Chondrocyte (in vitro differentiated cells): ENCODE data around the gene CELA3B. TPM values are rescaled to one million over a fixed set of nuclear protein-coding genes. Genes with fewer than 3 reads are reported as not detected.

Experiments
- DNase-seq: peaks from one replicate; pipeline ENCODE4 v3.0.0; 2021; ENCODE audit warnings: mixed read lengths, low spot score
- H3K27ac Mint-ChIP-seq: one replicate; pipeline ENCODE4 v1.8.0; 2021; ENCODE audit warnings: mild to moderate bottlenecking, moderate library complexity, mixed read lengths; ENCODE audit not compliant: unreplicated experiment
- H3K27me3 Mint-ChIP-seq: 2 replicates; pipeline ENCODE4 v1.8.0; 2021; ENCODE audit warnings: low read depth, mixed read lengths
- H3K36me3 Mint-ChIP-seq: 2 replicates; pipeline ENCODE4 v1.8.0; 2021; ENCODE audit warnings: low read depth, mixed read lengths
- H3K4me1 Mint-ChIP-seq: 2 replicates; pipeline ENCODE4 v1.8.0; 2021; ENCODE audit warnings: low read depth, mild to moderate bottlenecking, mixed read lengths
- H3K4me3 Mint-ChIP-seq: one replicate; pipeline ENCODE4 v1.8.0; 2021; ENCODE audit warnings: mild to moderate bottlenecking, moderate library complexity, mixed read lengths; ENCODE audit not compliant: unreplicated experiment
- H3K9me3 Mint-ChIP-seq: 2 replicates; pipeline ENCODE4 v1.8.0; 2021; ENCODE audit warnings: low read depth, mixed read lengths
- CTCF ChIP-seq: fragments of 200-600 bp; sonication (generic); IDR thresholded peaks from 2 replicates; pipeline ENCODE4 v1.5.0; 2021; ENCODE audit warnings: antibody characterized with exemption, mild to moderate bottlenecking, moderate library complexity
- total RNA-seq: library from RNA; stranded (reverse); gene quantifications from 3 replicates; pipeline ENCODE4 v1.2.1, GENCODE V29; 2021

CELA3B gene
- total RNA-seq, 1 donor from 2014 or later, result not detected

- TF ChIP-seq CTCF, result no peak
- Mint-ChIP-seq H3K36me3 (peaks cover 5% of the 10 kb centered on the region), H3K27ac (peak within 1 kb of the TSS; percentile 93), H3K4me3 (peak within 1 kb of the TSS; percentile 81), H3K4me1 (peaks cover 82% of the 10 kb centered on the region), H3K9me3 (no peaks in the 10 kb centered on the region), H3K27me3 (no peaks in the 10 kb centered on the region)
- DNase-seq, result no peak
These were observed 39.8 kb upstream of the CELA3B start, which contains the start of gene HSPG2 for GRCh38 chr1:21937034-21937371. Gene HSPG2 (minus strand): TSS chr1:21937310. CDS start chr1:21937217, 93 bp downstream.

GRCh38 chr1:21937372-21938121 is 39.3 kb upstream of the CELA3B start:
- DNase-seq, result no peak
- no peak for TF ChIP-seq CTCF
- Mint-ChIP-seq H3K27me3 (no peaks in the 10 kb centered on the region), H3K9me3 (no peaks in the 10 kb centered on the region), H3K36me3 (peaks cover 3% of the 10 kb centered on the region), H3K27ac (peak overlapping the region; percentile 93), H3K4me1 (peaks cover 82% of the 10 kb centered on the region), H3K4me3 (peak overlapping the region; percentile 81)

GRCh38 chr1:21938732-21939538 is 37.9 kb upstream of the CELA3B start:
- DNase-seq, result no peak
- peaks cover 78% of the 10 kb centered on the region for H3K4me1 Mint-ChIP-seq
- H3K4me3 Mint-ChIP-seq, result peak overlapping the region; percentile 38
- TF ChIP-seq CTCF, result no peak
- H3K27me3 Mint-ChIP-seq, result no peaks in the 10 kb centered on the region
- H3K27ac Mint-ChIP-seq, result peak overlapping the region; percentile 96
- H3K36me3 Mint-ChIP-seq, result peaks cover 3% of the 10 kb centered on the region
- no peaks in the 10 kb centered on the region for H3K9me3 Mint-ChIP-seq

GRCh38 chr1:21939650-21940374 is 37.0 kb upstream of the CELA3B start:
- Mint-ChIP-seq H3K4me3 (no peak overlapping the region), H3K4me1 (peaks cover 77% of the 10 kb centered on the region), H3K36me3 (no peaks in the 10 kb centered on the region), H3K9me3 (no peaks in the 10 kb centered on the region), H3K27ac (peak overlapping the region; percentile 96), H3K27me3 (no peaks in the 10 kb centered on the region)
- no peak for DNase-seq
- TF ChIP-seq CTCF, result peak; percentile 83

GRCh38 chr1:21940492-21940891 is 36.3 kb upstream of the CELA3B start:
- Mint-ChIP-seq H3K36me3 (no peaks in the 10 kb centered on the region), H3K27ac (peak overlapping the region; percentile 96), H3K4me1 (peaks cover 70% of the 10 kb centered on the region), H3K27me3 (no peaks in the 10 kb centered on the region), H3K9me3 (no peaks in the 10 kb centered on the region), H3K4me3 (no peak overlapping the region)
- TF ChIP-seq CTCF, result no peak
- no peak for DNase-seq
